Activated T-helper 1 cell treated with Interleukin-2 at 50 U/mL for 16 hours (primary cell): ENCODE data around the gene PDZD8.
"Not testable (repeated sequence)": the region's sequence is repeated elsewhere in the genome, so short reads cannot be mapped to it uniquely, and the experiment has no call there.

Source experiments
- DNase-seq: peaks from one replicate; pipeline ENCODE4 v3.0.0-alpha.2; 2020; ENCODE audit warnings: low read depth

PDZD8 gene

DNA sequence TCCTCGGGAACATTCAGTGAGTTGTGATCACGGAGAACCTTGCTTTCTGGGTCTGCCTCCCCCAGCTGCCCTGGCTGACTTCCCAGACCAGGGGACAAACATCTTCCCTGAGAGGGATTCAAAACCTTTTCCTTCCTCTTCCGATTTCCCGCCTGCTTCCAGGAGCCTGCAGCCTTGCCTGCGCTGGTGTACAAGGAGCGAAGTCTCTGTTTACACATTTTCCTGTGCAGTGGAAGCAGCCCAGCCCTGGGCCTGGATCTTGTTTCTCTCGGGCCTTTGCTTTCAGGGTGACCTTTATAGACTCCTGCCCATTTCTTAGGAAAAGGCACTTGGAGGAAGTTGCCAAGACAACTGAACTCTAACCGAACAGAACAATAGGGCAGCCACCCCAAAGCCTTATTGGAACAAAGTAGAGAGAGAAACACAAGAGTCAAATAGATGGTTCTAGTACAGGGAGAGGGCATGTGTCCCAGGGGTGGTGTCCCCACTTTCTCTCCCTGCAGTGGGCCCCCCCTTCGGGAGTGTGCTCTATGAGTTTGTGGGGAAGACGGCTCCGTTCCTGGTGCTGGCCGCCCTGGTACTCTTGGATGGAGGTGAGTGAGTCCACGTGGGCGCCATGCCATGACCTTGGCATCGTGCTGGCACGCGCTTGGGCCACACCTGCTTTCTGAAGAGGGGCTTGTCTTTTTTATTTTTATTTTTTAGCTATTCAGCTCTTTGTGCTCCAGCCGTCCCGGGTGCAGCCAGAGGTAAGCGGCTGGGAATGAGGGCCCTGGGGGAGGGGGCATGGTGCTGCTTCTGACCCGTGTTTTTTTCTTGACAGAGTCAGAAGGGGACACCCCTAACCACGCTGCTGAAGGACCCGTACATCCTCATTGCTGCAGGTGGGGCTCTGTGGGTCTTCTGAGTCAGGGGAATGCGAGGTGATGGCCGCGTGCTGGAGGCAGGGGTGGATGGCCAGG lies 120.2 kb downstream of the PDZD8 start:
- no peak for DNase-seq

DNA sequence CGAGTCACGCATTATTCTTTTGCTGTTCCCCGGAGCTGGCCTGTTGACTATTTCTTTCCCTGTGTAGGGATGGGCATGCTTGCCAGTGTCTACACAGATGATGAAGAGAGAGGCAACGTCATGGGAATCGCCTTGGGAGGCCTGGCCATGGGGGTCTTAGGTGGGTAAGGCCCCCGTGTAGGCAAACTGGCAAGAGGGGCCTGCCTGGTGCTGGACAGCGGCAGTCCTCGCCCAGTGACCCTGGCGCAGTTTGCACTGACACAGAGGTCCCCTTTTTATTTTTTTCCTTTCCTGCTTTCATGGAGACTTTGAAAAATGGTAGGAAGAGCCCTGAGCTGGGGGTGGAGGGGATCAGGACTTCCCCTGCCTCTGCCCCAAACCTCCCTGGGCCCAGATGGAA lies 120.9 kb downstream of the PDZD8 start:
- DNase-seq = no peak

- no peak for DNase-seq
Measured at GRCh38 chr10:117253908-117254307, 121.3 kb downstream of the PDZD8 start.

DNA sequence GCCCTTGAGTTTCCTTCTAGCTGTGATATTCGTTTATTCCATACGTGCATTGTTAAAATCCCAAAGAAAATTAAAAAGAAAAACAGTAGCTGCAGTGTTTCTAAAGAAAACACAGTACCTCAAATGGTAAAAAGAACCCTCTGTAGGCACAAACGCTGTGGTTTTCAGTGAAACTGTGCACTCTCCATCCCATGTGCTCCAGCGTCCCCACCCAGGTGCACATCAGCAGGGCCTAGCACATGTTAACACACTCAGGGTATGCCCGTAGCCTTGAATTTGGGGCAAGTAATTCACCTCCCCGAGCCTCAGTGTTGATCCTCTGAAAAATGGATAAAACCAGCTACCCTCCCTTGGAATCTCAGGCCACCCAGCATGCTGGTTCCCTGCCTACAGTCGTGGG lies 124.8 kb downstream of the PDZD8 start:
- no peak for DNase-seq

DNA sequence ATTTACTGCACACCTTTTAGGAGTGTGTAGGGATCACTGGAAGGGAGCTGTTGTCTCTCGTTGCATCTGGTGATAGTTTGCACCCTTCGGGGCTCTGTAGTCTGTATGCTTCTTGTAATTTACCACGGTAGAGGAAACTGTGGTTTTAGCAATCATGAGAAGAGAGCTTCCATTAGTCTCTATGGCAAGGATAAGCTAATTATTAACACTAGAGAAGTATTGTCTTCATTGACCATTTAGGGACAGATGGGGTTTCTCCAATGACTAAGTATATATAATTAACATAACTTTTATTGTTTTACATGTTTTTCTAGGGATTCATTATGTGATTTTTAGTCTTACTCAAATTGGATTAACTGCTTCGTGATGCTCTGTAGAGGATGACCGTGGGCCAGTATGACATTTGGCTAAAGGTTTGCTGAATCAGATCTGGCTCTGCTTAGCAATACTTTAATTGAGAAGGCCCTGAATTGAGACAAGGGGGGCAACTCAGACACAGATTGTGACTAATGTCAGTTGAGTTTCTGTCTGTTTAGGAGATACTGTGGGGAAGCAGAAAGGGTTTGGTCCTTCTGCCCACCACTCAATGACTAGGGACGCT lies 125.6 kb downstream of the PDZD8 start:
- DNase-seq = no peak

DNA sequence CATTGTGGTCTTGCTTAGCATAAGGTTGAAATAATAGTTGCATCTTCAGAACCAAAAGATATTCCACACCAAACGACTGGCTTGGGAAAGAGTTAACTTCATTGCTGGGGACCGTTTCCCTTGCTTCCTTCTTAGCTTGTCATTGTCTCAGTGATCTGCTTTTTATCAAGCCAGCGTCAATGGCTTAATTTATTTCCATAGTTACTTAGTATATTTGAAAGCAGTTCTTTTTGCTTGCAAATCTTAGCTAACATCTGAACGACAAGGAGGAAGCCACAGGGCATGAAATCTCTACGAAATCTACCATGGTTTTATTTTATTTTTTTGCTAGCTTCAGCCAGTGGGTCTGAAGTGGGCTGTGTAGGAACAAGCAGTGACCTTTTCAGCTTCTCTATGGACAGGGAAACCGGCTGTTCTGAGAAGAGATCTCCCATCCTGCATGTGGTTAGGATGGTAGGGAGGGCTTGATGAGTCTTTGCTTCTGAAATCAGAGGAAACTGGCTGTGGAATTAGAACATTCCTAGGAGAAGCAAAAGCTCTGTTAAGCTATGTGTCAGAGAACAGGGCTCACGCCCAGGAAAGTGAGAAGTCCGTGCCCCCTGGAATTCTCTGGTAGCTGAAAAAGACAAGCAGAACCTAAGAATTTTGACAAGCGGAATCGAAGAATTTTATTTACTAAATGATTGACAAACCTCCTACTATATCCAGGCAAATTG lies 126.3 kb downstream of the PDZD8 start:
- no peak for DNase-seq

GRCh38 chr10:117246997-117247671 lies 128.1 kb downstream of the PDZD8 start:
- DNase-seq = no peak

- no peak for DNase-seq
Measured at GRCh38 chr10:117242463-117242832, 132.8 kb downstream of the PDZD8 start.

DNA sequence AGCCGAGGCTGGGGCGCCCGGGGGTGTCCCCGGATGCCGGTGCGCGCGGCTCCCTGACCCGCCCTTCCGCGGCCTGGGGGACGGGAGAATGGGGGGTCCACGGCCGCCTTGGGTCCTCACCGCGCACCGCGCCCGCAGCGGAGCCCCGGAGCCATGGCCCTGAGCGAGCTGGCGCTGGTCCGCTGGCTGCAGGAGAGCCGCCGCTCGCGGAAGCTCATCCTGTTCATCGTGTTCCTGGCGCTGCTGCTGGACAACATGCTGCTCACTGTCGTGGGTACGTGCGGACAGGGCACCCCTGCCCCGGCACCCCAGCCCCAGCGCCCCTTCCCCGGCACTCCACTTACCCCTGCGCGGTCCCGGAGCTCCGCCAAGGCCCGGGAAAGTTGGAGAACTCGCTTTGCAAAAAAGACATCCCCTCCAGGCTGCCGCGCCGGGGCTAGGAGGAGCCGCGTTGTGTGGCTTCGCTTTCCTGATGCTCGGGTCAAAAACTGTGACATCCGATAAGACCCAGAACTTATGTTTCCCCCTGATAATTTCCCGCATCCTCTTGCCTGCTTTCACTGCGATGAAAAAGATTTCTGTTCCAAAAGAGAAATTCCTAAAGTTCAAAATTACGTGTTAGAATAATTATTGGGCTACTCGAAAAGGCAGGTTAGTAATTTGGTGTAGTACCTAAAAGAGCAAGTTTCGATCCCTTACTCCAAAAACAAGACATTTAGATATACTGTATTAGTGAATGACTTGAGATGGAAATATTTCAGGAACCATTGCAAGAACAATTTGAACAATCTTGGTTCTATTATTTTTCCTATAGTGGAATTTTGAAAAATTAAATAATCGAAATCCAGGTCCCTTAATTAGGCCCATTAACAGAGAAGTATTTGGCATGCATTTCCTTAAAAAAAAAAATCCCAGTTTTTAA lies 133.4 kb downstream of the PDZD8 start:
- no peak for DNase-seq

- DNase-seq = no peak
Measured at GRCh38 chr10:117240621-117241529, 134.4 kb downstream of the PDZD8 start, which contains the start of gene SLC18A2. TSS of gene SLC18A2 (plus strand) at chr10:117241114. CDS start at chr10:117241694, 580 bp downstream.

- DNase-seq = no peak
Measured at GRCh38 chr10:117239721-117240620, 135.3 kb downstream of the PDZD8 start.

DNA sequence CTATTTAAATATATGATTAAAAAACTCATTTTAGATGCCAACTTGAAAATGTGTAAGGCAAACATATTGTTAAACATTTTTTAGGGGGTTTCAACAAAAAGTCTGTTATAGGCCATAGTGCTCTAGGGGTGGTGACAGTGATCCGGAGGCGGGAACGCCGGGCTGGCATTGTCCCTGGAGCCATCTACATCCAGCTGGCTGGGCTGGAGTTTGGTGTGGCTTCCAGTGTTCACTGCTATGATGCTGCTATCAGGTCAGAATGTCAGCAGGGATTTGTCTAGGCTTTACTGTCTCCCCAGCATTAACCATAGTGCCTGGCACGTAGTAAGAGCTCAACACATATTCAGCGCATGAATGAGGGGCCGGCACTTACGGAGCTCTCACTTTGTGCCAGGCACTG lies 136.2 kb downstream of the PDZD8 start:
- no peak for DNase-seq

- DNase-seq = no peak
Measured at GRCh38 chr10:117237401-117237991, 137.7 kb downstream of the PDZD8 start.

DNA sequence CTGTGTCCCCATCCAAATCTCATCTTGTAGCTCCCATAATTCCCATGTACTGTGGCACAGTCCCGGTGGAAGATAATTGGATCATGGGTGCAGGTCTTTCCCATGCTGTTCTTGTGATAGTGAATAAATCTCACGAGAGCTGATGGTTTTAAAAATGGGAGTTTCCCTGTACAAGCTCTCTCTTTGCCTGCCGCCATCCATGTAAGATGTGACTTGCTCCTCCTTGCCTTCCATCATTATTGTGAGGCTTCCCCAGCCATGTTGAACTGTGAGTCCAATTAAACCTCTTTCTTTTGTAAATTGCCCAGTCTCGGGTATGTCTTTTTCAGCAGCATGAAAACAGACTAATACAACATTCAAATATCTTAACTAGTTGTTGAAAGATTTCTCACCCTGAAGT lies 145.1 kb downstream of the PDZD8 start:
- not testable (repeated sequence) for DNase-seq

DNA sequence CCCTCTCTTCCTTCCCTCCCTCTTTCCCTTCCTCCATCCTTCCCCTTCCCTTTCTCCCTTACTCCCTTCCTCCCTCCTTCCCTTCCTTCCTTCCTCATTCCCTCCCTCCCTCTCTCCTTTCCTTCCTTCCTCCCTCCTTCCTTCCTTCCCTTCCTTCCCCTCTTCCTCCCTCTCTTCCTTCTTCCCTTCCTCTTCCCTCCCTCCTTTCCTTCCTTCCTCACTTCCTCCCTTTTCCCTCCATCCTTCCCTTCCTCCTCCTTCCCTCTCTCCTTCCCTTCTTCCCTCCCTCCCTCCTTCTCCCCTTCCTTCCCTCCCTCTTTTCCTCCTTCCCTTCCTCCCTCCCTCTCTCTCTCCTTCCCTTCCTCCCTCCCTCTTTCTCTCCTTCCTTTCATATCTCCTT lies 147.0 kb downstream of the PDZD8 start:
- no peak for DNase-seq
